OCI-LY1 (cell line): ENCODE data around the gene KIF25.

Experiments used
- H2AFZ ChIP-seq: fragments of 200-600 bp; sonication (generic), shearing (Covaris generic); 2 replicates; pipeline ENCODE4 v1.6.0; 2014; ENCODE audit warnings: antibody characterized with exemption, mild to moderate bottlenecking, low read length
- H3F3A ChIP-seq: fragments of 200-600 bp; sonication (generic), shearing (Covaris generic); 2 replicates; pipeline ENCODE4 v1.6.0; 2014; ENCODE audit warnings: mild to moderate bottlenecking, antibody characterized with exemption, low read length, moderate library complexity; ENCODE audit not compliant: insufficient read depth
- H3K27ac ChIP-seq: fragments of 200-600 bp; sonication (generic); 2 replicates; pipeline ENCODE4 v1.5.1; 2014; ENCODE audit warnings: low read length, mixed run types, mild to moderate bottlenecking, low read depth; ENCODE audit not compliant: poor library complexity, severe bottlenecking
- H3K27me3 ChIP-seq: fragments of 200-600 bp; sonication (generic); 2 replicates; pipeline ENCODE4 v1.6.0; 2014; ENCODE audit warnings: antibody characterized with exemption, mild to moderate bottlenecking, low read length, moderate library complexity; ENCODE audit not compliant: insufficient read depth
- H3K36me3 ChIP-seq: fragments of 200-600 bp; sonication (generic); 2 replicates; pipeline ENCODE4 v1.6.1; 2014; ENCODE audit warnings: mild to moderate bottlenecking, antibody characterized with exemption, low read length, moderate library complexity, mixed read lengths; ENCODE audit not compliant: insufficient read depth
- H3K4me1 ChIP-seq: fragments of 200-600 bp; sonication (generic); 2 replicates; pipeline ENCODE4 v1.5.1; 2014; ENCODE audit warnings: mild to moderate bottlenecking, low read length, moderate library complexity; ENCODE audit not compliant: insufficient read depth, severe bottlenecking
- H3K4me2 ChIP-seq: fragments of 200-600 bp; sonication (generic), shearing (Covaris generic); 2 replicates; pipeline ENCODE4 v1.6.1; 2014; ENCODE audit warnings: low read length
- H3K4me3 ChIP-seq: fragments of 200-600 bp; sonication (generic); 2 replicates; pipeline ENCODE4 v1.5.1; 2014; ENCODE audit warnings: low read length, low read depth, mild to moderate bottlenecking, mixed read lengths; ENCODE audit not compliant: poor library complexity, severe bottlenecking
- H3K79me2 ChIP-seq: fragments of 200-600 bp; shearing (Covaris generic); 2 replicates; pipeline ENCODE4 v1.6.1; 2016; ENCODE audit warnings: mixed run types, low read length, mixed read lengths; ENCODE audit not compliant: insufficient read depth
- H3K9ac ChIP-seq: fragments of 200-600 bp; sonication (generic), shearing (Covaris generic); 2 replicates; pipeline ENCODE4 v1.6.1; 2014; ENCODE audit warnings: mild to moderate bottlenecking, low read length, mixed read lengths
- H3K9me2 ChIP-seq: fragments of 200-600 bp; sonication (generic), shearing (Covaris generic); 2 replicates; pipeline ENCODE4 v1.6.1; 2014; ENCODE audit warnings: low read depth, mild to moderate bottlenecking, low read length, mixed read lengths
- H3K9me3 ChIP-seq: fragments of 200-600 bp; shearing (Covaris generic); 2 replicates; pipeline ENCODE4 v1.6.1; 2014; ENCODE audit warnings: low read length, mixed read lengths
- H4K20me1 ChIP-seq: fragments of 200-600 bp; sonication (generic), shearing (Covaris generic); 2 replicates; pipeline ENCODE4 v1.6.0; 2016; ENCODE audit warnings: mild to moderate bottlenecking, low read length; ENCODE audit not compliant: insufficient read depth
- EZH2 ChIP-seq: fragments of 200-600 bp; sonication (generic), shearing (Covaris generic); IDR thresholded peaks from 2 replicates; pipeline ENCODE4 v1.8.0; 2017; ENCODE audit warnings: borderline replicate concordance, mixed run types, mild to moderate bottlenecking, antibody characterized with exemption, low read length, moderate library complexity, mixed read lengths
- TF ChIP-seq, protein P1 (sequence below): fragments of 200-600 bp; sonication (generic), shearing (Covaris generic); IDR thresholded peaks from 2 replicates; pipeline ENCODE4 v1.5.1; 2017; ENCODE audit warnings: mild to moderate bottlenecking, antibody characterized with exemption, low read length, moderate library complexity, mixed read lengths

The KIF25 gene

GRCh38 chr6:167985911-167986595 lies 11.4 kb upstream of the KIF25 start:
- Histone ChIP-seq H3K79me2 (no peaks in the 10 kb centered on the region), H3K27me3 (peaks cover 2% of the 10 kb centered on the region; the same call in 1 of the 2 replicates), H3K9me3 (no peaks in the 10 kb centered on the region), H3K4me2 (no peak overlapping the region), H3K27ac (no peak overlapping the region), H3K36me3 (no peaks in the 10 kb centered on the region), H3K4me1 (no peaks in the 10 kb centered on the region), H3K9ac (no peak overlapping the region), H3K4me3 (no peak overlapping the region), H4K20me1 (no peaks in the 10 kb centered on the region), H3K9me2 (no peaks in the 10 kb centered on the region), H2AFZ (no peak overlapping the region), H3F3A (no peaks in the 10 kb centered on the region)
- TF ChIP-seq, protein P1, sequence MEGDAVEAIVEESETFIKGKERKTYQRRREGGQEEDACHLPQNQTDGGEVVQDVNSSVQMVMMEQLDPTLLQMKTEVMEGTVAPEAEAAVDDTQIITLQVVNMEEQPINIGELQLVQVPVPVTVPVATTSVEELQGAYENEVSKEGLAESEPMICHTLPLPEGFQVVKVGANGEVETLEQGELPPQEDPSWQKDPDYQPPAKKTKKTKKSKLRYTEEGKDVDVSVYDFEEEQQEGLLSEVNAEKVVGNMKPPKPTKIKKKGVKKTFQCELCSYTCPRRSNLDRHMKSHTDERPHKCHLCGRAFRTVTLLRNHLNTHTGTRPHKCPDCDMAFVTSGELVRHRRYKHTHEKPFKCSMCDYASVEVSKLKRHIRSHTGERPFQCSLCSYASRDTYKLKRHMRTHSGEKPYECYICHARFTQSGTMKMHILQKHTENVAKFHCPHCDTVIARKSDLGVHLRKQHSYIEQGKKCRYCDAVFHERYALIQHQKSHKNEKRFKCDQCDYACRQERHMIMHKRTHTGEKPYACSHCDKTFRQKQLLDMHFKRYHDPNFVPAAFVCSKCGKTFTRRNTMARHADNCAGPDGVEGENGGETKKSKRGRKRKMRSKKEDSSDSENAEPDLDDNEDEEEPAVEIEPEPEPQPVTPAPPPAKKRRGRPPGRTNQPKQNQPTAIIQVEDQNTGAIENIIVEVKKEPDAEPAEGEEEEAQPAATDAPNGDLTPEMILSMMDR = no peak
- TF ChIP-seq EZH2 = no peak

- no peak overlapping the region for H3K27ac ChIP-seq
- no peaks in the 10 kb centered on the region for H3K9me2 ChIP-seq
- H4K20me1 ChIP-seq = no peaks in the 10 kb centered on the region
- no peaks in the 10 kb centered on the region for H3F3A ChIP-seq
- no peaks in the 10 kb centered on the region for H3K9me3 ChIP-seq
- no peak overlapping the region for H3K9ac ChIP-seq
- H3K36me3 ChIP-seq = no peaks in the 10 kb centered on the region
- TF ChIP-seq, protein P1 = no peak
- TF ChIP-seq EZH2 = no peak
- no peak overlapping the region for H3K4me2 ChIP-seq
- H3K27me3 ChIP-seq = peaks cover 2% of the 10 kb centered on the region; the same call in 1 of the 2 replicates
- H2AFZ ChIP-seq = no peak overlapping the region
- H3K4me3 ChIP-seq = no peak overlapping the region
- H3K79me2 ChIP-seq = no peaks in the 10 kb centered on the region
- H3K4me1 ChIP-seq = no peaks in the 10 kb centered on the region
Observed at GRCh38 chr6:167987396-167988153, 9.9 kb upstream of the KIF25 start.

DNA sequence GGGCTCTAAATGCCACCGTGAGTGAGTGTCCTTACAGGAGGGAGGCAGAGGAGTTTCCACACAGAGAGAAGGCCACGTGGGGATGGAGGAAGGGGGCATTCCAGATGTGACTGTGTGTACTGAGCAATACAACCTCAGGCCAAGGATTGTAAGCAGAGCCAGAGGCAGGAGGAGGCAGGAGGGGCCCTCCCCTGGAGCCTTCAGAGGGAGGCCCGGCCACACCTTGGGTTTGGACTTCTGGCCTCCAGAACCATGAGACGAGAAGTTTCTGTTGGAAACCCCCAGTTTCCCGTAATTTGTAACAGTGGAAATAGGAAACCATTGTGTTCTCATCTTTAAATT lies 9.3 kb upstream of the KIF25 start:
- Histone ChIP-seq H3K9me3 (no peaks in the 10 kb centered on the region), H3F3A (no peaks in the 10 kb centered on the region), H2AFZ (no peak overlapping the region), H3K9ac (no peak overlapping the region), H3K27me3 (peaks cover 2% of the 10 kb centered on the region; the same call in 1 of the 2 replicates), H3K27ac (no peak overlapping the region), H3K4me3 (no peak overlapping the region), H3K4me1 (no peaks in the 10 kb centered on the region), H4K20me1 (no peaks in the 10 kb centered on the region), H3K79me2 (no peaks in the 10 kb centered on the region), H3K4me2 (no peak overlapping the region), H3K36me3 (no peaks in the 10 kb centered on the region), H3K9me2 (no peaks in the 10 kb centered on the region)
- TF ChIP-seq EZH2 = no peak
- TF ChIP-seq, protein P1 = no peak
